ENCODE data around the gene OSTM1. TPM values are rescaled to one million over a fixed set of nuclear protein-coding genes. Genes with fewer than 3 reads are reported as not detected.
"Not testable (repeated sequence)": the region's sequence is repeated elsewhere in the genome, so short reads cannot be mapped to it uniquely, and the experiment has no call there.

Gene OSTM1
- total and polyA plus RNA-seq, 5 donors from 2014 or later = 32.2 to 56.2 (median 46.5) TPM

DNA sequence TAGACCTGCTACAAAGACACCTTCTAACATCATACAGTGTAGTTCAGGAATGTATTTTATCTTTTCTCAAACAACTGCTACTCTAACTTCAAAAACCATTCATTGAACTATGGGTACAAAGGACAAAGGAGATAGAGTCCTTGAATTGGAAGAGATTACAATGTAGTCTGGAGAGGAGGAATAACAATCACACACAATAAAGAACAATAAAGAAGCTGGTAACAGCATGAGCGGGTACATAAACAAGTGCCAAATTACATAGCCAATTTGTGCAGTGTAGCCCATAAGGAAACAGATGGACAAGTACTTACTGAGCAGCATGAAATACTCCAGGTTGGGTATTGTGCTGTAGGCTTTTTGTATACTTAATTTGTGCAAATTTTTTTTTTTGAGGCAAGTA lies 44.3 kb downstream of the OSTM1 start:
- ATAC-seq (ENCODE audit: low read depth in 2 of 2) = no peak
- H3K4me1 Mint-ChIP-seq = peaks cover 0 to 2% (median 0%) of the 10 kb centered on the region in 4 donors

DNA sequence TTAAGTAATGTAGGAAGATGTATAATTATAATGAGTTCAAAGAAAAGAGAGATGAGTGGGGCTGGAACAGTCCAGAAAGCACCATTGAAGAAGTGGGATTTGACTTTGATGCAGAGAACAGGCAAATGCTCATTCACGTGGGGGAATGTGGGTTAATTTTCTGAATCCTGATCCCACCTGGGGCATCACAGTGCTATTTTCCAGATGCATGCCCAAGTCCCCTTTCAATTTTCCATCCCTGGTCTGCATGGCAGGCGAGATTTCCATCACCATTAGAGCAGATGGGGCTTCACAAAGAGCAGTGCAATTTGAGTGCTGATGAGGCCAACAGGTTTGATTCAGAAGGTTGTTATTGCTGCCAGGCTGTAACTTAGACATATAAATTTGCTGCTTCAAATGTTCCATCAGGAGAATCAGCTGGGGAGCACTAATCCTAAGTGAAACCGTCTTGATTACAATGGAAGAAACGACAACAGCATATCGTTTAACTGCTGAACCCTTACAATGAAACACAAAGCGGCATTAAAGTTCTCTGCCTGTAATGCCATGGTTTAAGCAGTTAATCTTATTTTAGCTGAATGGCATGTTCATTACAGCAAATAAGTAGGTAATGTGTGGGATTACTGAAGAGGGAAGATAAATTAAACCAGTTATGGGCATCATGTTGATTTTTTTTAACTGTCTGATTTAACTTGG lies 45.2 kb downstream of the OSTM1 start:
- Mint-ChIP-seq H3K36me3 (peaks cover 7% of the 10 kb centered on the region), H3K4me3 (no peak overlapping the region), H3K4me1 (peaks cover 0 to 2% (median 0%) of the 10 kb centered on the region in 4 donors), H3K27ac (no peak overlapping the region), H3K9me3 (no peaks in the 10 kb centered on the region), H3K27me3 (no peaks in the 10 kb centered on the region)
- no peaks in the 10 kb centered on the region for H3K27me3 ChIP-seq (ENCODE audit: control insufficient read depth, insufficient read depth, low read length)
- no peaks in the 10 kb centered on the region for H3K9me3 ChIP-seq (ENCODE audit: control insufficient read depth in 2 of 2, low read length in 2 of 2)
- no peaks in the 10 kb centered on the region for H3K4me1 ChIP-seq (ENCODE audit: control insufficient read depth, insufficient read depth, low read length, poor library complexity, severe bottlenecking)
- H3K36me3 ChIP-seq (ENCODE audit: control insufficient read depth, insufficient read depth, low read length) = no peaks in the 10 kb centered on the region
- no peak overlapping the region for H3K27ac ChIP-seq (ENCODE audit: insufficient read depth, low read length, poor library complexity, severe bottlenecking)
- H3K4me3 ChIP-seq (ENCODE audit: low read depth, low read length) = no peak overlapping the region
- ATAC-seq (ENCODE audit: low read depth in 2 of 2) = no peak
- DNase-seq = no peak

More for the DNA sequence above, 44.3 kb downstream of the OSTM1 start:
- no peaks in the 10 kb centered on the region for H3K9me3 ChIP-seq (ENCODE audit: control insufficient read depth in 2 of 2, low read length in 2 of 2)
- no peaks in the 10 kb centered on the region for H3K27me3 ChIP-seq (ENCODE audit: control insufficient read depth, insufficient read depth, low read length)
- no peak overlapping the region for H3K4me3 ChIP-seq (ENCODE audit: low read depth, low read length)
- DNase-seq = no peak
- no peak overlapping the region for H3K4me3 Mint-ChIP-seq
- no peaks in the 10 kb centered on the region for H3K27me3 Mint-ChIP-seq
- no peaks in the 10 kb centered on the region for H3K9me3 Mint-ChIP-seq
- H3K36me3 ChIP-seq (ENCODE audit: control insufficient read depth, insufficient read depth, low read length) = no peaks in the 10 kb centered on the region
- no peak overlapping the region for H3K27ac ChIP-seq (ENCODE audit: insufficient read depth, low read length, poor library complexity, severe bottlenecking)
- peaks cover 7% of the 10 kb centered on the region for H3K36me3 Mint-ChIP-seq
- no peak overlapping the region for H3K27ac Mint-ChIP-seq
- H3K4me1 ChIP-seq (ENCODE audit: control insufficient read depth, insufficient read depth, low read length, poor library complexity, severe bottlenecking) = no peaks in the 10 kb centered on the region

DNA sequence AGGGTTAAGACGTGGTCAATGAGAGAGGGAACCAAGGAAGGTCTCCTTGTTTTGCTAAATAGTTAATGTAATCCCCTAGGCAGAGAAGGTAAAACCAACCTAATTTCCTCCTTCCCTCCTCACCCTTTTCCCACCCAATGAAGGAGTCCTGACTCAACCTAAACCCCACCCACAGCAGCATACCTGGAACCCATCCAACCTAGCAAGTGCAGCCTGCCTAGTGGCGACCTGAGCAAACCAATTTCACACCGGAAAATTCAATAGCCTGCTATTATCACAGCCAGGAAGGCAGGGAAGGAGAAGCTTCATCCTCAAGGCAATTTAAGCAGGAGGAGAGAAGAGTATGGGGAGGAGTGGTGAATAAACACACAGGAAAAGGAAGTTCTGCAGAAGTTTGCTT lies 46.9 kb downstream of the OSTM1 start:
- H3K4me3 ChIP-seq (ENCODE audit: low read depth, low read length) = no peak overlapping the region
- no peaks in the 10 kb centered on the region for H3K4me1 ChIP-seq (ENCODE audit: control insufficient read depth, insufficient read depth, low read length, poor library complexity, severe bottlenecking)
- no peak overlapping the region for H3K27ac ChIP-seq (ENCODE audit: insufficient read depth, low read length, poor library complexity, severe bottlenecking)
- peak overlapping the region in 2 of 3 donors; percentile 29 to 42 for H3K27ac Mint-ChIP-seq
- H3K9me3 Mint-ChIP-seq = no peaks in the 10 kb centered on the region
- no peaks in the 10 kb centered on the region for H3K9me3 ChIP-seq (ENCODE audit: control insufficient read depth in 2 of 2, low read length in 2 of 2)
- H3K27me3 Mint-ChIP-seq = no peaks in the 10 kb centered on the region
- H3K27me3 ChIP-seq (ENCODE audit: control insufficient read depth, insufficient read depth, low read length) = no peaks in the 10 kb centered on the region
- no peaks in the 10 kb centered on the region for H3K36me3 ChIP-seq (ENCODE audit: control insufficient read depth, insufficient read depth, low read length)
- H3K36me3 Mint-ChIP-seq = peaks cover 7% of the 10 kb centered on the region
- ATAC-seq (ENCODE audit: low read depth in 2 of 2) (no peak), DNase-seq (no peak)
- H3K4me1 Mint-ChIP-seq = peaks cover 0 to 2% (median 0%) of the 10 kb centered on the region in 4 donors
- no peak overlapping the region for H3K4me3 Mint-ChIP-seq

DNA sequence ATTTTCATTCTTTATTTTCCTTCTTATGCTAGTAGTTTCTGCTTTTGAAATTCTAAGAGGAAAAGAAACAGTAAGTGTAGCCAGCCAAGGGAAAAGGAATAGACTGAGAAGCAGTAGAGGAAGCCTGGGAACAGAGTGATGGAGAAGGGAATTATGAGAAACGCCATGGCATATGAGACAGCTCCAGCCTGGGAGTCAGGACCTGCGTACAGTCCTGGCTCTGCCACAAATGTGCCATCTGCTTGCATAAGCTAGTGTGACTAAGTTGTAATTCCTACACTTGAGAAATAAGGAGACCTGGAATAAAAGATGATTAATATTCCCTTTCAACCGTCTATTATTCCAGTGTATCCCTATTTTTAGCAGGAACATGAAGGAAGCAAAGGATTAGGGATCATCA lies 47.5 kb downstream of the OSTM1 start:
- no peak overlapping the region for H3K27ac ChIP-seq (ENCODE audit: insufficient read depth, low read length, poor library complexity, severe bottlenecking)
- H3K4me1 ChIP-seq (ENCODE audit: control insufficient read depth, insufficient read depth, low read length, poor library complexity, severe bottlenecking) = no peaks in the 10 kb centered on the region
- Mint-ChIP-seq H3K27ac (peak overlapping the region in 1 of 3 donors; percentile 42), H3K27me3 (no peaks in the 10 kb centered on the region), H3K36me3 (peaks cover 7% of the 10 kb centered on the region), H3K4me3 (no peak overlapping the region), H3K9me3 (no peaks in the 10 kb centered on the region), H3K4me1 (peaks cover 0 to 2% (median 0%) of the 10 kb centered on the region in 4 donors)
- no peaks in the 10 kb centered on the region for H3K36me3 ChIP-seq (ENCODE audit: control insufficient read depth, insufficient read depth, low read length)
- no peak for DNase-seq
- H3K9me3 ChIP-seq (ENCODE audit: control insufficient read depth in 2 of 2, low read length in 2 of 2) = no peaks in the 10 kb centered on the region
- ATAC-seq (ENCODE audit: low read depth in 2 of 2) = no peak
- no peaks in the 10 kb centered on the region for H3K27me3 ChIP-seq (ENCODE audit: control insufficient read depth, insufficient read depth, low read length)
- no peak overlapping the region for H3K4me3 ChIP-seq (ENCODE audit: low read depth, low read length)

DNA sequence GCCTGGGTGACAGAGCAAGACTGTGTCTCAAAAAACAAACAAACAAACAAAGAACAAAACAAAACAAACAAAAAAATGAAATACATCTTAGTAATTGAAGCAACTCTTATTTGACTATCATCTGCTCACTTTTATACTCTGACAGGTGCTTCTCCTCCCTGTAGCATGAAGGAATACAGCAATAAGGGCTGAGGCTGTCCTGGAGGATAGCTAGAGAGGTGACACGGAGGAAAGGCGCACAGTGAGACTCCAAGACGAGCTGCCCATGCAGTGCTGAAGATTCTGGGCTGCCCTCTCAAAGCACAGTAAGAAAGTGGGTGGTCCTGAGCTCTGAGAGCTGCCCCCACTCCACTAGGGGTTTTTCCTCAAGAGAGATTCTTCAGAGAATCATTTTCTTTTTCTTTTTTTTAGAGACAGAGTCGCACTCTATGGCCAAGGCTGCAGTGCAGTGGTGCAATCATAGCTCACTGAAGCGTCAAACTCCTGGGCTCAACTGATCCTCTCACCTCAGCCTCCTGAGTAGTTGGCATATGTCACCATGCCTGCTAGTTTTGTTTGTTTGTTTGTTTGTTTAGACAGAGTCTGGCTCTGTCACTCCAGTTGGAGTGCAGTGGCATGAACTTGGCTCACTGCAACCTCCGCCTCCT lies 50.0 kb downstream of the OSTM1 start:
- Mint-ChIP-seq H3K27me3 (no peaks in the 10 kb centered on the region), H3K4me1 (peaks cover 0 to 2% (median 0%) of the 10 kb centered on the region in 4 donors), H3K36me3 (peaks cover 7% of the 10 kb centered on the region), H3K4me3 (no peak overlapping the region), H3K9me3 (no peaks in the 10 kb centered on the region), H3K27ac (no peak overlapping the region)
- Histone ChIP-seq H3K27me3 (ENCODE audit: control insufficient read depth, insufficient read depth, low read length) (no peaks in the 10 kb centered on the region), H3K36me3 (ENCODE audit: control insufficient read depth, insufficient read depth, low read length) (no peaks in the 10 kb centered on the region), H3K4me3 (ENCODE audit: low read depth, low read length) (no peak overlapping the region), H3K9me3 (ENCODE audit: control insufficient read depth in 2 of 2, low read length in 2 of 2) (no peaks in the 10 kb centered on the region), H3K4me1 (ENCODE audit: control insufficient read depth, insufficient read depth, low read length, poor library complexity, severe bottlenecking) (no peaks in the 10 kb centered on the region), H3K27ac (ENCODE audit: insufficient read depth, low read length, poor library complexity, severe bottlenecking) (no peak overlapping the region)
- DNase-seq (no peak), ATAC-seq (ENCODE audit: low read depth in 2 of 2) (no peak)

DNA sequence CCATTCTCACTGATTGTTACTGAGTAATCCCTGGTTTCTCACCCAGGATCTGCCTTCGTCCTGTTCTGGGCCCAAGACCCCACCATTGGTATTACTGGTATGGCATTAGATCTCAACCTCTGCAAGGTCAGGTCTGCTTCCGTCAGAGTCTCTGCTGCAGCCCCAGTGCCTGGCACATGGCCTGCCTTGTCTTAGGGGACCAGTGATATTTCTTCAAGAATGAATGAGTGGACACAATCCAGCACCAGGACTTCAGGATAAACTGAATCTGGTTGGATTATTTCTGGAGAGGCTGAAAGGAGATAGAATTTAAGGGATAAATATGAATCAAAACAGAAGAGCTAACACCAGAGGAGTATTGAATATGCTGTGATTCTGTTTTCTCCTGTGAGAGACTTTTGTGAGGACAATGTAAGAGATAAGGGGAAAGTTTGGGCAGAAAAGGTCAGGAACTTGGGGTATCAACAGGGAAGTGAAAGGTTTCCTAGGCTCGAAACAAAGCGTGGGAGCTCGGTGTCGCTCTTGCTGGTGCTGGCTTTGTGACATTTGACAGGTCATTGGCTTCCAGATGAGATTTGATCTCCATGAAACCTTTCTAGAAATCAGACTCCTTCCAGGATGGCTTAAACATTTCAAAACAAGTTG lies 53.9 kb downstream of the OSTM1 start:
- no peak overlapping the region for H3K4me3 ChIP-seq (ENCODE audit: low read depth, low read length)
- no peaks in the 10 kb centered on the region for H3K27me3 ChIP-seq (ENCODE audit: control insufficient read depth, insufficient read depth, low read length)
- DNase-seq = no peak
- H3K9me3 ChIP-seq (ENCODE audit: control insufficient read depth in 2 of 2, low read length in 2 of 2) = no peaks in the 10 kb centered on the region
- no peaks in the 10 kb centered on the region for H3K4me1 ChIP-seq (ENCODE audit: control insufficient read depth, insufficient read depth, low read length, poor library complexity, severe bottlenecking)
- Mint-ChIP-seq H3K9me3 (peaks cover 0 to 2% (median 0%) of the 10 kb centered on the region in 7 donors), H3K4me1 (no peaks in the 10 kb centered on the region), H3K36me3 (peaks cover 6% of the 10 kb centered on the region), H3K4me3 (no peak overlapping the region), H3K27ac (no peak overlapping the region), H3K27me3 (no peaks in the 10 kb centered on the region)
- H3K36me3 ChIP-seq (ENCODE audit: control insufficient read depth, insufficient read depth, low read length) = no peaks in the 10 kb centered on the region
- H3K27ac ChIP-seq (ENCODE audit: insufficient read depth, low read length, poor library complexity, severe bottlenecking) = no peak overlapping the region
- ATAC-seq (ENCODE audit: low read depth in 2 of 2) = no peak

DNA sequence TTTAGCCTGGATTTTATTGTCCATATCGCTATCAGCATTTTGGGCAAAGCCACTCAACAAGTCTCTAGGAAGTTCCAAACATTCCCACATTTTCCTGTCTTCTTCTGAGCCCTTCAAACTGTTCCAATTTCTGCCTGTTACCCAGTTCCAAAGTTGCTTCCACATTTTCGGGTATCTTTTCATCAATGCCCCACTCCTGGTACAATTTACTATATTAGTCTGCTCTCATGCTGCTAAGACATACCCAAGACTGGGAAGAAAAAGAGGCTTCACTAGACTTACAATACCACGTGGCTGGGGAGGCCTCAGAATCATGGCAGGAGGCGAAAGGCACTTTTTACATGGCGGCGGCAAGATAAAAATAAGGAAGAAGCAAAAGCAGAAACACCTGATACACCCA lies 58.3 kb downstream of the OSTM1 start:
- H3K4me1 ChIP-seq (ENCODE audit: control insufficient read depth, insufficient read depth, low read length, poor library complexity, severe bottlenecking); H3K27ac ChIP-seq (ENCODE audit: insufficient read depth, low read length, poor library complexity, severe bottlenecking); DNase-seq; H3K36me3 ChIP-seq (ENCODE audit: control insufficient read depth, insufficient read depth, low read length); H3K27me3 Mint-ChIP-seq; H3K9me3 ChIP-seq (ENCODE audit: control insufficient read depth in 2 of 2, low read length in 2 of 2); ATAC-seq (ENCODE audit: low read depth in 2 of 2); H3K9me3 Mint-ChIP-seq; H3K4me1 Mint-ChIP-seq; H3K4me3 Mint-ChIP-seq; H3K4me3 ChIP-seq (ENCODE audit: low read depth, low read length); H3K27me3 ChIP-seq (ENCODE audit: control insufficient read depth, insufficient read depth, low read length): not testable (repeated sequence)
- peaks cover 15% of the 10 kb centered on the region for H3K36me3 Mint-ChIP-seq
- peak overlapping the region in 1 of 3 donors; percentile 7 for H3K27ac Mint-ChIP-seq

Measured in CD4-positive, CD25-positive, alpha-beta regulatory T cell (primary cell).